Stimulated activated naive CD4-positive, alpha-beta T cell treated with Interleukin-2 at 50 U/mL for 16 hours (primary cell): ENCODE data around the gene ANKRD7.
"Not testable (repeated sequence)": the region's sequence is repeated elsewhere in the genome, so short reads cannot be mapped to it uniquely, and the experiment has no call there.

ENCODE experiments used
- DNase-seq: peaks from one replicate; lab custom pipeline; 2025; lab: John Stamatoyannopoulos, UW

ANKRD7 gene

GRCh38 chr7:118233799-118234198 lies 9.3 kb downstream of the ANKRD7 start:
- no peak for DNase-seq

GRCh38 chr7:118239014-118239413 lies 14.5 kb downstream of the ANKRD7 start:
- DNase-seq: no peak

GRCh38 chr7:118240320-118240719 lies 15.8 kb downstream of the ANKRD7 start:
- not testable (repeated sequence) for DNase-seq

GRCh38 chr7:118243695-118244094 lies 19.2 kb downstream of the ANKRD7 start:
- DNase-seq: no peak

GRCh38 chr7:118245267-118246040 lies 20.9 kb downstream of the ANKRD7 start:
- no peak for DNase-seq

GRCh38 chr7:118250860-118251494 lies 26.5 kb downstream of the ANKRD7 start:
- no peak for DNase-seq

- no peak for DNase-seq
Observed at GRCh38 chr7:118252087-118252486, 27.6 kb downstream of the ANKRD7 start.

GRCh38 chr7:118259115-118259514 lies 34.6 kb downstream of the ANKRD7 start:
- DNase-seq: no peak

- no peak for DNase-seq
Observed at GRCh38 chr7:118264836-118265235, 40.3 kb downstream of the ANKRD7 start.

GRCh38 chr7:118280319-118281012 lies 56.0 kb downstream of the ANKRD7 start:
- no peak for DNase-seq

- DNase-seq: no peak
Observed at GRCh38 chr7:118281196-118281595, 56.7 kb downstream of the ANKRD7 start.

- DNase-seq: no peak
Observed at GRCh38 chr7:118285358-118285757, 60.9 kb downstream of the ANKRD7 start.

GRCh38 chr7:118286131-118286530 lies 61.6 kb downstream of the ANKRD7 start:
- DNase-seq: no peak

- no peak for DNase-seq
Observed at GRCh38 chr7:118288098-118288497, 63.6 kb downstream of the ANKRD7 start.

- no peak for DNase-seq
Observed at GRCh38 chr7:118289476-118289875, 65.0 kb downstream of the ANKRD7 start.
